Suprapubic skin (tissue), 3 donors: ENCODE measurements around the gene ITIH4.

Experiments
- POLR2AphosphoS5 ChIP-seq, 3 donors: sonication (generic); formaldehyde crosslinking; IDR thresholded peaks; one replicate each; pipeline ENCODE4 v1.6.1; 2017; ENCODE audit warnings: antibody characterized with exemption in 3 of 3
- TF ChIP-seq, protein P1 (sequence below), 2 donors: fragments of 200-600 bp in 1 of 2; fragments of 450-650 bp in 1 of 2; sonication (generic) in 1 of 2; IDR thresholded peaks; one replicate each; pipeline ENCODE4 v1.5.1; 2016 to 2019; ENCODE audit warnings: antibody characterized with exemption in 2 of 2, mild to moderate bottlenecking in 1 of 2, moderate library complexity in 1 of 2

DNA sequence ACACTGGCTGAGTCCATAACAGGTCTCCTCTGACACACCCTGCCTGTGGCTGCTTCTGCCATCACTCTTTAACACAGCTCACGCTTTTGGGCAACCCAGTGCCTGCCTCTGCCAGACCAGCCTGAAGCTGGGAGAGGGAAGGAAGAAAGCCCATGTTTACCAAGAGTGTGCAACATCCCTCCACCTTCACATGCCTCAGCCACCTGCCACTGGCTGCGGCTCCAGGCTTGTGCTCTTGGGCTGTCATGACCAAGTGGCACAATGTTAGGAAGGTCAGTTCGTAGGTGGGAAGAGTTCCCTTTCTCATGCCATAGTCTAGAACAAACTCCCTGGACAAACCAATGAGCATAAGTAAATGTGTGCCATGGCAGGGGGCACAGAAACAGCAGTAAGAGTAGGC, 46.6 kb upstream of the ITIH4 start:
- TF ChIP-seq, protein P1, sequence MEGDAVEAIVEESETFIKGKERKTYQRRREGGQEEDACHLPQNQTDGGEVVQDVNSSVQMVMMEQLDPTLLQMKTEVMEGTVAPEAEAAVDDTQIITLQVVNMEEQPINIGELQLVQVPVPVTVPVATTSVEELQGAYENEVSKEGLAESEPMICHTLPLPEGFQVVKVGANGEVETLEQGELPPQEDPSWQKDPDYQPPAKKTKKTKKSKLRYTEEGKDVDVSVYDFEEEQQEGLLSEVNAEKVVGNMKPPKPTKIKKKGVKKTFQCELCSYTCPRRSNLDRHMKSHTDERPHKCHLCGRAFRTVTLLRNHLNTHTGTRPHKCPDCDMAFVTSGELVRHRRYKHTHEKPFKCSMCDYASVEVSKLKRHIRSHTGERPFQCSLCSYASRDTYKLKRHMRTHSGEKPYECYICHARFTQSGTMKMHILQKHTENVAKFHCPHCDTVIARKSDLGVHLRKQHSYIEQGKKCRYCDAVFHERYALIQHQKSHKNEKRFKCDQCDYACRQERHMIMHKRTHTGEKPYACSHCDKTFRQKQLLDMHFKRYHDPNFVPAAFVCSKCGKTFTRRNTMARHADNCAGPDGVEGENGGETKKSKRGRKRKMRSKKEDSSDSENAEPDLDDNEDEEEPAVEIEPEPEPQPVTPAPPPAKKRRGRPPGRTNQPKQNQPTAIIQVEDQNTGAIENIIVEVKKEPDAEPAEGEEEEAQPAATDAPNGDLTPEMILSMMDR (IDR thresholded peaks at IDR 0.05) = no peak
- no peak for TF ChIP-seq POLR2AphosphoS5 (IDR thresholded peaks at IDR 0.05)
